Fibroblast of gingiva (primary cell): ENCODE data around the gene CTSW.
"Not testable (repeated sequence)": the region's sequence is repeated elsewhere in the genome, so short reads cannot be mapped to it uniquely, and the experiment has no call there.

Experiments
- DNase-seq: peaks from one replicate; pipeline ENCODE4 v3.0.0-alpha.2; 2011; ENCODE audit warnings: low read depth

The CTSW gene, protein sequence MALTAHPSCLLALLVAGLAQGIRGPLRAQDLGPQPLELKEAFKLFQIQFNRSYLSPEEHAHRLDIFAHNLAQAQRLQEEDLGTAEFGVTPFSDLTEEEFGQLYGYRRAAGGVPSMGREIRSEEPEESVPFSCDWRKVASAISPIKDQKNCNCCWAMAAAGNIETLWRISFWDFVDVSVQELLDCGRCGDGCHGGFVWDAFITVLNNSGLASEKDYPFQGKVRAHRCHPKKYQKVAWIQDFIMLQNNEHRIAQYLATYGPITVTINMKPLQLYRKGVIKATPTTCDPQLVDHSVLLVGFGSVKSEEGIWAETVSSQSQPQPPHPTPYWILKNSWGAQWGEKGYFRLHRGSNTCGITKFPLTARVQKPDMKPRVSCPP

DNA sequence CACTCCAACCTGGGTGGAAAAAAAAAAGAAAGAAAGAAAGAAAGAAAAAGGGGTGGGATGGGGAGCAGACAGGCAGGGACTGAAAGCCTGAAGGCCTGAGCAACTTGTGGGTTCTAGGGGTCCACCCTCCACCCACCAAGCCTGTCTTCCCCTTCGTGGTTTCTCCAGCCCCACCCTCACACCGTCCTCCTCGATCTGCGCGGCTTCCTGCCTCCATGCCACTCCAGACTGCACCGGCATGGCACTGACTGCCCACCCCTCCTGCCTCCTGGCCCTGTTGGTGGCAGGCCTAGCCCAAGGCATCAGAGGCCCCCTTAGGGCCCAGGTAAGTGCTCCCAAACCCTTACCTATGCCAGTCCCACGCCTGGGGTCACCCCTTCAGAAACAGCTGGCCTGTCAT is at the start of gene CTSW:
TSS of gene CTSW (plus strand) at position 221 of the 400 bp plus-strand sequence. CDS start at position 239, 18 bp downstream.
- DNase-seq, result no peak

DNA sequence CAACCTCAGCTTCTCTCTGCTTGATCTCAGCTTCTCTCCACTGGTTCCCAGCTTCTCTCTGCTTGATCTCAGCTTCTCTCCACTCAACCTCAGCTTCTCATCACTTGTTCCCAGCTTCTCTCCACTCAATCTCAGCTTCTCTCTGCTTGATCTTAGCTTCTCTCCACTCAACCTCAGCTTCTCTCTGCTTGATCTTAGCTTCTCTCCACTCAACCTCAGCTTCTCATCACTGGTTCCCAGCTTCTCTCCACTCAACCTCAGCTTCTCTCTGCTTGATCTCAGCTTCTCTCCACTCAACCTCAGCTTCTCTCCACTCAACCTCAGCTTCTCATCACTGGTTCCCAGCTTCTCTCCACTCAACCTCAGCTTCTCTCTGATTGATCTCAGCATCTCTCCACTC is 47.4 kb upstream of the CTSW start:
- DNase-seq, result not testable (repeated sequence)

DNA sequence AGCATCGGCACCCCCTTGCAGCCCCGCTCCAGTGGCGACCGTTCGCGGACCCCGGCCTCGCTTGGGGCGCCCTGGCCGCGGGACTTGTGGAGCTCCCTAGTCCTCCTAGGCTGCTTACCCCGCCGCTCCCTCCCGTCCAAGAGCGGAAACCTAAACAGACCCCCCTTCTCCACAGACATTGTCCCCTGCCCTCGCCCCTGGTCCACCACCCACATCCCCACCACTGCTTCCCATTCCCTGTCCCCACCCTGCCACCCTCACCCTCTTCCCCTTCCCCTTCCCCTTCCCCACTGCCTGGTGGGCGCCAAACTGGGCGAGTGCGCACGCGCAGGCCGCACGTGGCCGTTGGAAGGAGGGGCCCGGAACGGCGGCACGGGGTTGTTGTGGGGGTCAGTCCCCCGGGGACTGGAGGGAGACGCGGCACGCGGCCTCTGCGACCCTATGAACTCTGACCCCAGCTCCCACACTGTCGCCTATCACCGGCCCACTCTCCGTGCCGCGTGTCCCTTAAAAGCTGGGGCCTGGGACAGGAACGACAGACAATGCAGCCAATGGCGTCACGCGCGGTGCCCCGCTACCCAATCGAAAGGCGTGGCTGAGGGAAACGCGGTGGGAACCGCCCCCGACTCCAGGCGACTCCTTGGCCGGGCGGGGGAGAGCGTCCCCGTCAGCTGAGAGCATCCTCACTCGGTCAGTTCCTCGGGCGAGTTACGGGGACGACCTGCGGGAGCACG is 46.2 kb upstream of the CTSW start, which contains the start of gene SNX32:
TSS of gene SNX32 (plus strand) at position 667 of the 734 bp plus-strand sequence. CDS start 103 bp downstream, outside the sequence.
- DNase-seq, result peak; percentile 89

DNA sequence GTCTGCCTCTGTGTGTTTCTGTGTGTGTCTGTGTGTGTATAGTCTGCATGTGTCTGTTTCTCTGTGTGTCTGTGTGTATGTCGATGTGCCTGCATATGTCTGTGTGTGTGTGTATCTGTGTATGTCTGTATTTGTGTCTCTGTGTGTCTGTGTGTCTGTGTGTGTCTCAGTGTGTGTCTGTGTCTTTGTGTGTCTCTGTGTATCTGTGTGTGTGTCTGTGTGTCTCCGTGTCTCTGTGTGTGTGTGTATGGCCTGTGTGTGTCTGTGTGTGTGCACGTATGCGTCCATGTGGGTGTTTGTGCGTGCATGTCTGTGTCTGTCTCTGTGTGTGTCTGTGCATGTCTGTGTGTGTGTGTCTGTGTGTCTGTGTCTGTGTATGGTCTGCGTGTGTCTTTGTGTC is 45.4 kb upstream of the CTSW start:
- no peak for DNase-seq

DNA sequence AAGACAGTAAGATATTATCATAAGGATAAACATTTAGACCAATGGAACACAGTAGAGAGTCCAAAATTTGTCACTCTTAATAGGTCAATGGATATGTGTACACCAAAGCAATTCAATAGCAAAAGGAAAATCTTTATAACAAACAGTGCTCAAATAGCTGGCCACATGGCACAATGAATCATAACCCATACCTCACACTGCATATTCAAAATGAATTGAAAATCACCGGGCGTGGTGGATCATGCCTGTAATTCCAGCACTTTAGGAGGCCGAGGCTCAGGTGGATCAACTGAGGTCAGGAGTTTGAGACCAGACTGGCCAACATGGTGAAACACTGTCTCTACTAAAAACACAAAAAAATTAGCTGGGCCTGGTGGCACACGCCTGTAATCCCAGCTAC is 37.5 kb upstream of the CTSW start:
- no peak for DNase-seq

DNA sequence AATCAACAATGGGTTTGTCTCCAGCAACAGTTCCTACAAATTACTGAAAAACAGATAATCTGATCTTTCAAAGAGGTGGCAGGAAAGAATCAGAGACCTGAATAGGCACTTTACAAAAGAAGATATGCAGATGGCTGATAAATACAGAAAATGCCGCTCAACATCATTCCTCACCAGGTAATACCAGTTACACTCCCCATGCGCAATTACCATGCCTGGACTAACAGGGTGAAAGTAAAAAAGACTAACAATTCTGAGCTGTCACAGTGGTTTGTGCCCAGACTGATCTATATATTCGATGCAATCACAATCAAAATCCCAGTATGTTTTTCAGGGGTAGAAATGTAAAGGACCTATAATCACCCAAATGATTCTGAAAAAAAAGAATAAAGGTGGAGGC is 35.8 kb upstream of the CTSW start:
- no peak for DNase-seq

DNA sequence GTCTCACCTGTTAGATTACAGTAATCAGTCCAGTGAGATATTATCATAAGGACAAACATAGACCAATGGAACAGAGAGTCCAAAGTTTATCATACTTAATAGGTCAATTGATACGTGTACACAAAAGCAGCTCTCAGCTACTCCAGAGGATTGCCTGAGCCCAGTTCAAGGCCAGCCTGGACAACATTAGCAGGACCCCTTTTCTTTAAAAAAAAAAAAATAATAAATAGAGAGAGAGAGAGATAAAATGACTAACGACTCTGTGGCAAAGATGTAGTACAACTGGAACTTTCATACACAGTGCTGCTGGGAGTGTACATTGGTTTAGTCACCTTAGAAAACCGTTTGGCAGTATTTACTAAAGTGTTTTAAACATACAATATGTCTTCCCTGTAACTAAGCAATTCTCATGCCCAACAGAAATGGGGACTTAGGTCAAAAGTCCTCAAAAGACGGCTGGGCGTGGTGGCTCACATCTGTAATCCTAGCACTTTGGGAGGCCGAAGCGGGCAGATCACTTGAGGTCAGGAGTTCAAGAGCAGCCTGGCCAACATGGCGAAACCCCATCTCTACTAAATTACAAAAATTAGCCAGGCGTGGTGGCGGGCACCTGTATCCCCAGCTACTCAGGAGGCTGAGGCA is 35.3 kb upstream of the CTSW start:
- no peak for DNase-seq

DNA sequence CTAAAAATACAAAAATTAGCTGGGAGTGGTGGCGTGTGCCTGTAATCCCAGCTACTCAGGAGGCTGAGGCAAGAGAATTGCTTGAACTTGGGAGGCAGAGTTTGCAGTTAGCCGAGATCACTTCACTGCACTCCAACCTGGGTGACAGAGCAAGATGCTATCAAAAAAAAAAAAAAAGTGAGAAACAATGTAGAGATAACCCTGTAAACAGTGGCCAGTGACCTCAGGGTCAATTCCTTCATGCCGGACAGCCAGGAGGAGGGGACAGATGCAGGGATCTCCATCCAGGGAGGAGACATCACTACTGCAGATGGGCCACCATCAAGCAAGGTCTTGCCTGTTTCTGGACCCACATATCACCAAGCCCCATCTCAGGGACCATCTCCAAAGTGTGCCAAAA is 31.9 kb upstream of the CTSW start:
- DNase-seq, result no peak

DNA sequence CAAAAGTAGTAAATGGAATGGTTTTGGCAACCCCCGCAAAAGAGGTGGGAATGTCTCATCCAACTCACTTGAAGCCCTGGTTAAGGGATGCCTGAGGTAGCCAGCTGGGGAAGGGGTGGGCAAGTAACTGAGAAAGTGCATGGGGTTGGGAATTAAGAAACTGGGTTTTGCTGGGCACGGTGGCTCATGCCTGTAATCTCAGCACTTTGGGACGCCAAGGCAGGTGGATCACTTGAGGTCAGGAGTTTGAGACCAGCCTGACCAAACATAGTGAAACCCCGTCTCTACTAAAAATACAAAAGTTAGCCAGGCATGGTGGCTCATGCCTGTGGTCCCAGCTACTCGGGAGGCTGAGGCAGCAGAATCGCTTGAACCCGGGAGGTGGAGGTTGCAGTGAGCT is 30.9 kb upstream of the CTSW start:
- not testable (repeated sequence) for DNase-seq

DNA sequence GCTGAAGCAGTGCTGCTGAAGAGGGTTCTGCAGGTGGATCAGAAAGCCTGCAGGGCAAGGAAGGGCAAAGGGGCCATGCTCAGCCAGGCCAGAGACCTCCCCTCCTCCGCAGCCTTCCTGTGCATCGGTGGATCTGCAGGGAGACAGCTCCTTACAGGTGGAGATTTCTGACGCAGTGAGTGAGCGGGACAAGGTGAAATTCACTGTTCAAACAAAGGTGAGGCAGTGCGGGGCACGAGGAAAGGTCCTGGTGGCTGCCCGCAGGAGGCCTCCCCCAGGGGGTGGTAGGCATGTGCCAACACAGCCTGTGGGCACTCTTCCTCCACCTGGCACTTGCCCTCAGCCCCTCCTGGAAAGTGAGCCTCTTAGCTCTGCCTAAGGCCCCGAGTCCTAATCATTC is 30.3 kb upstream of the CTSW start:
- DNase-seq, result no peak

DNA sequence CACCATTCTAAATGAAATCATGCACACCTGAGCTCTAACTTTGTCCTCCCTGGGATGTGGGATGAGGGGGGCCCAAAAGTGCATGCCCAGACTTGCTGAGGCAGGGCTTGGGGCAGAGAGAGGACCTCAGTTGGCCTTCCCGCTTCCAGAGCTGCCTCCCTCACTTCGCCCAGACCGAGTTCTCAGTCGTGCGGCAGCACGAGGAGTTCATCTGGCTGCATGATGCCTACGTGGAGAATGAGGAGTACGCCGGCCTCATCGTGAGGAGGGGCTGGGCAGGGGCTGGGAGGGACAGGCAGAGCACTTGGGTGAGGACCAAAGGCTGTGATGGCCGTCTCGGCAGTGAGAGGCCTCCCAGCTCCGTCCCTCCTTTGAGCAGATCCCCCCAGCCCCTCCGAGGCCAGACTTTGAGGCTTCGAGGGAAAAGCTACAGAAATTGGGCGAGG is 29.8 kb upstream of the CTSW start:
- DNase-seq, result no peak

DNA sequence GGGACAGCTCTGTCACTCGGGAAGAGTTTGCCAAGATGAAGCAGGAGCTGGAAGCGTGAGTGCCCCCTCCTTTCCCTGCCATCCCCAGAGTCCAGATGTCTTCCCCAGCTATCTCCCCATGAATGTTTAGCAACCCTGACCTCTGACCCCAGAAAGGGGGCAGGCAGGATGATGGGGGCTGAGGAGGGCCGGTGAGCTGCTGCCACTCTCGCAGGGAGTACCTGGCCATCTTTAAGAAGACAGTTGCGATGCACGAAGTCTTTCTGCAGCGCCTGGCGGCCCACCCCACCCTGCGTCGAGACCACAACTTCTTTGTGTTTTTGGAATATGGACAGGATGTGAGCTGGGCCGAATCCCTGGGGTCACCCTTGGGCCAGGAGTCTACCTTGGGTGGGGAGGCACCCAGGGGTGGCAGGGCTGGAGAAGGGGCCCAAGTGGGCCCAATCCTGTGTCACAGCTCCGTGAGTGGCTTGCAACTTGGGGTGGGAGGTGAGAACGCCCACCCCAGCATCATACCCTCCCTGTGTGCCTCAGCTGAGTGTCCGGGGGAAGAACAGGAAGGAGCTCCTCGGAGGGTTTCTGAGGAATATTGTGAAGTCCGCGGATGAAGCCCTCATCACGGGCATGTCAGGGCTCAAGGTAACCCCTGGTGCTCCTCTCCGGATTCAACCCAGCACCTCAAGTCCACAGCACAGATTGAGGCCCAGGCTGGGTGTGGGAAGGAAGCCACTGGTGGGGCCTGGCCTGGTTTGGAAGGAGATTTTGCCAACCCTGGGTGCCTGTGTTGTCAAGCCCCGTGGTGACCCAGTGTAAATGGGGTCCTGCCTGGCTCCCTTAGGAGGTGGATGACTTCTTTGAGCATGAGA is 29.2 kb upstream of the CTSW start:
- DNase-seq, result no peak

DNA sequence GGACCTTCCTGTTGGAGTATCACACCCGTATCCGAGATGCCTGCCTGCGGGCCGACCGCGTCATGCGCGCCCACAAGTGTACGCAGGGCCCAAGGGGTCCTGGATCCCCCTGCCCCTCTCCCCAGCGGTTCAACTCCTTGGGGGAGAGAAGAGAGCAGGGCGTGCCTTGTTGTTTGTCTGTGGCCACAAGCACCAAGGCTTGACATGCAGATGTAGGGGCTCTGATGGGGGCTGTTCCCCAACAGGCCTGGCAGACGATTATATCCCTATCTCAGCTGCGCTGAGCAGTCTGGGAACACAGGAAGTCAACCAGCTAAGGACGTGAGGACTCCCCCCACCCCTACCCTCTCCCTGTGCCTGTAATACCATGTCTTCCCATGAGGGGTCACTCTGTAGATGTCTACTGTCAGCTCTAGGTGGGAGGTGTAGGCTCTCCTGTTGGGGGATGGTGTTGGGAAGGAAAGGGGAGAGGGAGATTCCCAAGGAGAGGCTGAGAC is 28.5 kb upstream of the CTSW start:
- DNase-seq, result no peak

DNA sequence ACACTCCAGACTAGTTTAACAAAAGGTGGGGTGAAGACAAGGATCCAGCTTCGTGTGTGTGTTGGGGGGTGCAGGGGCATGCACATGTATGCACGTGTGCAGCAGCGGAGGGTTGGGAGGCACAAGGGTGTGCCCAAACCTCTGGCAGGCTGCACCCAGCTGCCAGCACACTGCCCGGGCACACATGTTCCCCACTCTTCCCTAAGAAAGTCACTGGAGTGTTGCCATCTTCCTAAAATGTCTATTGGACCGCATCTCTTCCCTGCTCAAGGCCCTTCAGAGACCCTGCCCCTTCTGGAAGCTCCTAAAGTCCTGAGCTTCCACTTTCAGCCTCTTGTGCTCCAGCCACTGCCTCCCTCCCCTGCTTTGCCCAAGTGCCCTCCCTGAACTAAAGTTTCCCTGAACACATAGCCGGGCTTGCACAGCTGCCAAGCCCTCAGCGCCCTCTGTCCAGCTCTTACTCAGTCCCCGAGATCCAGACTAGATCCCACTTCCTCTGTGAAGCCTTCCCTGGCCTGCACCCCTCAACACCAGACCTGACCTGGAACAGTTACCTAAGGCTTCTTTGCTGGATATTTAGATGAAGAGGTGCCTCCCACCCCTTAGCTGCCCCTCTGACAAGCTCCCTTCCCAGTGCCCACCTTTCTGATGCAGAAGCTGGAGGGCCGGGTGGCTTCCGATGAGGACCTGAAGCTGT is 27.7 kb upstream of the CTSW start:
- DNase-seq, result no peak

DNA sequence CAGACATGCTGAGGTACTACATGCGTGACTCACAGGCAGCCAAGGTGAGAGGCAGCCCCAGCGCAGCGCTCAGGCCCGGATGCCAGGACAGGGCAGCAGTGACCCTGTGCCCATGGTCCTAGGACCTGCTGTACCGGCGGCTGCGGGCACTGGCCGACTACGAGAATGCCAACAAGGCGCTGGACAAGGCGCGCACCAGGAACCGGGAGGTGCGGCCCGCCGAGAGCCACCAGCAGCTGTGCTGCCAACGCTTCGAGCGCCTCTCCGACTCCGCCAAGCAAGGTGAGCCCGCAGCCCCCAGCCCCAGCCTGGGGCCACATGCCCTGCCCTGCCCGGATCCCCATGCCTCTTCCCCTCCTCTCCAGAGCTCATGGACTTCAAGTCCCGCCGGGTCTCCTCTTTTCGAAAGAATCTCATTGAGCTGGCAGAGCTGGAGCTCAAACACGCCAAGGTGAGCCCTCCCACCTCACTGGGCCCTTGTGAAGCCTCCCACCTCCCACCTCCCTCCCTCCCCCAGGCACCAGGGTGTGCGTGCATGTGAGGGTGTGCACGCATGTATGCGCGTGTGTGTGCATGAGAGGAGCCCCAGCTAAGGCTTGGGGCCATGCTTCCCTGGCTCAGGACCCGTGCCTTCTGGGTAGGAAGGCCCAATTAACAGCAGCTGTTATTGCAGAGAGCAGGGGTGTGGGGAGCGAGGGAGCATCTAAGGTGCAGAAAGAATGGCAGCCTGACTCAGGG is 27.0 kb upstream of the CTSW start:
- no peak for DNase-seq

DNA sequence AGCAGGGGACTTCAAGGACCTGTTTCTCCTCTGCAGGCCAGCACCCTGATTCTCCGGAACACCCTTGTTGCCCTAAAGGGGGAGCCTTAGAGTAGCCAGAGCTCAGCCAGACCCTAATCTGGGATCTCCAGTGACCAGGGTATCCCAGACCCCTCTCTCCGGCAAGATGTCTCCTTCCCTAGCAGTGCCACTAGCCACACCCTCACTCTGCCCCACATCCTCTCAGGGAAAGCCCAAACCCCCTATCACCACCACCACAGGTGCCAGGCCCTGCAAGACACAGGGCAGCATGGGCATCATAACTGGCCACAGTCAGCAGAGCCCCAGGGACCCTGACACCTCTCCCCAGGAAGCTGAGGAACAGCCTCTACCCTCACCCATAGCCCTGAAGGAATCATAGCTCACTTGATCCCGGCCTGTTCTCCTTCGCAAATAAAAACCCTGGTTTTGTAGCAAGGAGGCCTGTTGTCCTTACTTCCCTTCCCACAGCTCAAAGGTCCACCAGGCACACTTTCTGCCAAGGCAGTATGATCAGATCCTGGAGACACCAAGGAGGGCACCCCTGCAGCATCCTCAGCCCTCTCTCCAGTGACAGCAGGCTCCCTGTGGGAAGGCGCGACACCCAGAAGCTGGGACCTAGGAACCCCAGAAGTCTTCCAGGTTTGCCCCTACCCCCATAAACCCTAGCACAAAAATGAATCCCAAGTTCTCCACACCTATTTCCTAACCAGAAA is 26.2 kb upstream of the CTSW start:
- DNase-seq, result no peak

DNA sequence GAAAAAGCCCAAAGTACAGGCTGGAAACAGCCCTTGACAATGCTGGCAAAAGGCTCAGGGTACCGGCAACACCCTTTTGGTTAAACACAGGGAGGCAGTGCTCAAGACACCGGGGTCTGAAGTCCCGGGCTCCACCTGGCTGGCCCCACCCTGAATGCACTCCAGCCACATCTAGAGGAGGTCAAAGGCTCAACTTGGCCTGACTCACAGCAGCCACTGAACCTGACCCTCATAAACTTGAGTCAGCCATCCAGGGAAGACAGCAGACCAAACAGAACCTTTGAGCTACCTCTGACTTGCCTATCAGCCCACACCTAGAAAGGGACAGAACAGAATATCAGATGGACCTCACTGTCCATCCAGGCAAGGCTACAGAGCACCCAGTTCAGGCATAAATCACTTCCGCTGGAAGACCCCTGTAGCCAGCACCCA is 25.5 kb upstream of the CTSW start:
- DNase-seq, result no peak

DNA sequence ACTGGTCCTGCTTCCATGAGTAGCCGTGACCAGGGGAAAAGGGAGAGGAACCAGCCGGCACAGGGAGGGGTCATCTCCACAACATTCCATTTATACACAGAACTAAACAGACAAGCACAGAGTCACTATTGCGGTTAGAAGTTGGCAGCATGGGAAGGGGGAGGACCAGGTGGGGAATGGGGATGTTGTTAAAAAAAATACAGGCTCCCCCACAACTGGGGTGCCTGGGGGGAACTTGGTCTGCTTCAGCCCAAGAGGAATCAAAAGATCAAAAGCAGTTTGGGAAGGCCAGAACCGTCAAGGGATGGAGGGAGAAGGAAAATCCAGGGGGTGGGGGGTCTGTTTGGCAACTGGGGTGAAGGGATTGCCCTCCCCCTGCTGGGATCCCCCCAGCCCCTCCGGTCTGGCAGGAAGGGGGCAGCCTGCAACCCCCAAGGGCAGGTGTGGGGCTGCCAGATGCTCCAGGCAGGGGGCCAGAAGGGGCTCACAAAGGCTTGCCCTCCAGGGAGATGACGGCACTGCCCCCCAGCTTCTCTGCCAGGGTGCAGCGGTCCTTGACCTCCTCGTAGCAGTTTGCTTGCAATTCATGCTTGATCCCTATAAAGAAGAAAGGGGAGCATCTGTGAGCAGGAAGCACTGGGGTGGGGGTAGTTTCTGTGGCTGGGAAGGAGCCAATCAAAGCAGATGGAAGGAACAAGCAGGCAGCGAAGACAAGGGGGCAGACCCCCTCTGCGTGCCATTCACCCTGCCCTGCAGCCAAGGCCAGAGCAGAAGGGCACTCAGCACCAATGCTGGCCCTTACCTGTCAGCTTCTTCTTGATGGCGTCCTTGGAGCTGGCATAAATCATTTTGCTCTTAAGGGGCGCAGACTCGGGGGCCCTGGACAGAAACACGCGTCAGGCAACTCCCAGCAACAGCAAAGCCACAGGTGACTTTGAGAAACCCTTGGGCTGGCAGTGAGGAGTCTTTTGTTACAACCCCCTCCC is 24.5 kb upstream of the CTSW start:
- DNase-seq, result no peak
